SK-N-MC (cell line): ENCODE measurements around the gene PROSER2.

Experiments
- EZH2 ChIP-seq: fragments of 200-600 bp; sonication (generic); IDR thresholded peaks from one replicate; pipeline ENCODE4 v1.6.1; 2017; ENCODE audit warnings: antibody characterized with exemption
- POLR2AphosphoS5 ChIP-seq: IDR thresholded peaks from 2 replicates; pipeline ENCODE4 v1.6.1; 2012; ENCODE audit warnings: mild to moderate bottlenecking, low read depth, low read length, borderline replicate concordance

- TF ChIP-seq EZH2, result no peak
- no peak for TF ChIP-seq POLR2AphosphoS5
Measured at GRCh38 chr10:11851910-11852309, 28.8 kb downstream of the PROSER2 start.
